Breast epithelium (tissue), 4 donors: ENCODE measurements around the gene RETREG1. TPM values are rescaled to one million over a fixed set of nuclear protein-coding genes. Genes with fewer than 3 reads are reported as not detected.
A peak's percentile ranks its signal among the peaks of the same experiment; 100 is the strongest.
"Not testable (repeated sequence)": the region's sequence is repeated elsewhere in the genome, so short reads cannot be mapped to it uniquely, and the experiment has no call there.

Experiments used
- DNase-seq, 2 donors: peaks; one replicate each; pipeline ENCODE4 v3.0.0-alpha.2; 2019; ENCODE audit warnings: low spot score in 2 of 2
- H3K27ac ChIP-seq, 2 donors: fragments of 200-600 bp; sonication (generic) in 1 of 2; one replicate each; pipeline ENCODE4 v1.5.1; 2016 to 2019; ENCODE audit warnings: mild to moderate bottlenecking in 1 of 2
- H3K27me3 ChIP-seq, 2 donors: fragments of 200-600 bp; sonication (generic) in 1 of 2; one replicate each; pipeline versions ENCODE4 v1.5.1 to v1.6.0; 2017 to 2019; ENCODE audit warnings: control low read depth in 1 of 2, mild to moderate bottlenecking in 1 of 2
- H3K36me3 ChIP-seq: fragments of 200-600 bp; one replicate; pipeline ENCODE4 v1.5.1; 2019
- H3K4me1 ChIP-seq, 2 donors: fragments of 200-600 bp; sonication (generic); one replicate each; pipeline ENCODE4 v1.5.1; 2016 to 2019; ENCODE audit warnings: control low read depth in 1 of 2
- H3K4me3 ChIP-seq, 3 donors: fragments of 200-600 bp; sonication (generic); 1 replicate in 2 of 3; 2 replicates in 1 of 3; pipeline ENCODE4 v1.5.1; 2016 to 2019; ENCODE audit warnings: mild to moderate bottlenecking in 3 of 3, moderate library complexity in 2 of 3
- H3K9me3 ChIP-seq, 2 donors: fragments of 200-600 bp; sonication (generic) in 1 of 2; one replicate each; pipeline ENCODE4 v1.5.1; 2016 to 2019; ENCODE audit warnings: control low read depth in 1 of 2
- CTCF ChIP-seq, 3 donors: fragments of 450-650 bp; IDR thresholded peaks; one replicate each; pipeline ENCODE4 v1.5.1; 2016 to 2017; ENCODE audit warnings: antibody characterized with exemption in 3 of 3, mild to moderate bottlenecking in 3 of 3, moderate library complexity in 3 of 3
- POLR2A ChIP-seq: fragments of 450-650 bp; IDR thresholded peaks from one replicate; pipeline ENCODE4 v1.6.1; 2016; ENCODE audit warnings: antibody characterized with exemption, mild to moderate bottlenecking, moderate library complexity
- POLR2AphosphoS5 ChIP-seq, 3 donors: sonication (generic); formaldehyde crosslinking; IDR thresholded peaks; one replicate each; pipeline ENCODE4 v1.6.1; 2017; ENCODE audit warnings: antibody characterized with exemption in 3 of 3
- intact Hi-C: fragments of 100-400 bp; cut with DNase I; formaldehyde crosslinking; loops from one replicate; pipeline ENCODE4 v1.15.1; 2023; ENCODE audit warnings: low total_unique reads
- total RNA-seq, 3 donors: library from RNA; depleted of rRNA; stranded (reverse); fragments of >200 nt; gene quantifications; one replicate each; pipeline ENCODE4 v1.1.0, GENCODE V29; 2016

Gene RETREG1
- total RNA-seq, 3 donors from 2014 or later = 27.1 to 51.5 (median 37.7) TPM

GRCh38 chr5:16480144-16480543 lies 136.7 kb downstream of the RETREG1 start:
- no peak overlapping the region for H3K27ac ChIP-seq
- TF ChIP-seq CTCF (IDR thresholded peaks at IDR 0.05) (no peak), POLR2A (no peak), POLR2AphosphoS5 (IDR thresholded peaks at IDR 0.05) (no peak)
- no peaks in the 10 kb centered on the region for H3K27me3 ChIP-seq
- no peaks in the 10 kb centered on the region for H3K36me3 ChIP-seq
- H3K4me3 ChIP-seq = no peak overlapping the region
- intact Hi-C loops = loop anchor here (10.0 kb wide), 1 partner anchor 185 kb away; no protein-coding TSS in a partner anchor
- H3K4me1 ChIP-seq = no peaks in the 10 kb centered on the region
- H3K9me3 ChIP-seq = no peaks in the 10 kb centered on the region
- no peak for DNase-seq

- no peaks in the 10 kb centered on the region for H3K27me3 ChIP-seq
- no peaks in the 10 kb centered on the region for H3K9me3 ChIP-seq
- H3K4me3 ChIP-seq = no peak overlapping the region
- no peak for DNase-seq
- no peak overlapping the region for H3K27ac ChIP-seq
- intact Hi-C loops = no loop called here
- no peaks in the 10 kb centered on the region for H3K4me1 ChIP-seq
- H3K36me3 ChIP-seq = no peaks in the 10 kb centered on the region
- no peak for TF ChIP-seq POLR2A
- TF ChIP-seq CTCF (IDR thresholded peaks at IDR 0.05) = no peak
- TF ChIP-seq POLR2AphosphoS5 (IDR thresholded peaks at IDR 0.05) = no peak
These were observed 139.3 kb downstream of the RETREG1 start for GRCh38 chr5:16477541-16477940.

GRCh38 chr5:16476417-16476816 lies 140.4 kb downstream of the RETREG1 start:
- DNase-seq, H3K9me3 ChIP-seq, H3K4me1 ChIP-seq, H3K27ac ChIP-seq, H3K4me3 ChIP-seq, H3K27me3 ChIP-seq, H3K36me3 ChIP-seq, intact Hi-C loops: not testable (repeated sequence)

- no peaks in the 10 kb centered on the region for H3K36me3 ChIP-seq
- H3K4me1 ChIP-seq = peaks cover 0 to 7% of the 10 kb centered on the region in 2 donors
- H3K27me3 ChIP-seq = no peaks in the 10 kb centered on the region
- no peaks in the 10 kb centered on the region for H3K9me3 ChIP-seq
- intact Hi-C loops = no loop called here
- H3K27ac ChIP-seq = no peak overlapping the region
- no peak for DNase-seq
- no peak for TF ChIP-seq POLR2A
- TF ChIP-seq CTCF (IDR thresholded peaks at IDR 0.05) = no peak
- TF ChIP-seq POLR2AphosphoS5 (IDR thresholded peaks at IDR 0.05) = no peak
- no peak overlapping the region for H3K4me3 ChIP-seq
These were observed 145.4 kb downstream of the RETREG1 start for GRCh38 chr5:16471387-16471786.

- intact Hi-C loops = no loop called here
- no peaks in the 10 kb centered on the region for H3K36me3 ChIP-seq
- TF ChIP-seq POLR2AphosphoS5 (IDR thresholded peaks at IDR 0.05) = no peak
- no peak for TF ChIP-seq CTCF (IDR thresholded peaks at IDR 0.05)
- TF ChIP-seq POLR2A = no peak
- no peak overlapping the region for H3K27ac ChIP-seq
- H3K9me3 ChIP-seq = no peaks in the 10 kb centered on the region
- DNase-seq = no peak
- peaks cover 4 to 20% of the 10 kb centered on the region in 2 donors for H3K4me1 ChIP-seq
- peak overlapping the region in 1 of 3 donors; percentile 93 for H3K4me3 ChIP-seq
- no peaks in the 10 kb centered on the region for H3K27me3 ChIP-seq
These were observed 149.2 kb downstream of the RETREG1 start for GRCh38 chr5:16467363-16468219.
